Keratinocyte (primary cell): ENCODE results near the gene RAB3A. TPM values are rescaled to one million over a fixed set of nuclear protein-coding genes. Genes with fewer than 3 reads are reported as not detected.

Source experiments
- DNase-seq: peaks from one replicate; pipeline ENCODE4 v3.0.0-alpha.2; 2011; ENCODE audit warnings: low read depth, missing footprints, low spot score
- FAIRE-seq: peaks from 2 replicates; lab custom pipeline; 2011; peaks lifted over from hg19 to GRCh38; lab: Jason Lieb, UNC
- H2AFZ ChIP-seq: 2 replicates; pipeline ENCODE4 v1.6.0; 2012; ENCODE audit warnings: low read length, control low read depth, inconsistent platforms; ENCODE audit not compliant: control insufficient read depth
- H3K27ac ChIP-seq: 2 replicates; pipeline ENCODE4 v1.5.1; 2011; ENCODE audit warnings: low read length; ENCODE audit not compliant: control insufficient read depth, insufficient read depth
- H3K27me3 ChIP-seq: 3 replicates; pipeline ENCODE4 v1.6.0; 2011; ENCODE audit warnings: low read length; ENCODE audit not compliant: control insufficient read depth, insufficient read depth; ENCODE audit errors: extremely low read depth
- H3K36me3 ChIP-seq, 2 experiments: 2 replicates in 1 of 2; 3 replicates in 1 of 2; pipeline ENCODE4 v1.5.1; 2011; ENCODE audit warnings: low read length in 2 of 2, mild to moderate bottlenecking in 1 of 2; ENCODE audit not compliant: control insufficient read depth in 2 of 2, insufficient read depth in 2 of 2; ENCODE audit errors: extremely low read depth in 1 of 2
- H3K4me1 ChIP-seq: 3 replicates; pipeline ENCODE4 v1.5.1; 2011; ENCODE audit warnings: low read length; ENCODE audit not compliant: control insufficient read depth, insufficient read depth; ENCODE audit errors: extremely low read depth
- H3K4me2 ChIP-seq: 3 replicates; pipeline ENCODE4 v1.6.0; 2011; ENCODE audit warnings: low read depth, low read length; ENCODE audit not compliant: control insufficient read depth, insufficient read depth; ENCODE audit errors: extremely low read depth
- H3K4me3 ChIP-seq, 3 experiments: fragments of 200-600 bp in 1 of 3; sonication (generic) in 1 of 3; 2 replicates in 2 of 3; 3 replicates in 1 of 3; pipeline ENCODE4 v1.5.1; 2011 to 2016; ENCODE audit warnings: low read length in 3 of 3, mild to moderate bottlenecking in 3 of 3, control low read depth in 2 of 3, inconsistent platforms in 1 of 3, low read depth in 1 of 3, mixed read lengths in 1 of 3, mixed run types in 1 of 3, moderate library complexity in 1 of 3; ENCODE audit not compliant: control insufficient read depth in 2 of 3, insufficient read depth in 2 of 3; ENCODE audit errors: extremely low read depth in 1 of 3
- H3K79me2 ChIP-seq: 2 replicates; pipeline ENCODE4 v1.6.0; 2012; ENCODE audit warnings: low read length; ENCODE audit not compliant: control insufficient read depth, insufficient read depth
- H3K9ac ChIP-seq: 3 replicates; pipeline ENCODE4 v1.6.0; 2011; ENCODE audit warnings: low read length; ENCODE audit not compliant: control insufficient read depth, insufficient read depth; ENCODE audit errors: extremely low read depth
- H3K9me1 ChIP-seq: 3 replicates; pipeline ENCODE4 v1.6.0; 2011; ENCODE audit warnings: low read length; ENCODE audit not compliant: control insufficient read depth, insufficient read depth; ENCODE audit errors: extremely low read depth
- H3K9me3 ChIP-seq: 2 replicates; pipeline ENCODE4 v1.5.1; 2012; ENCODE audit warnings: low read depth, low read length; ENCODE audit not compliant: control insufficient read depth
- H4K20me1 ChIP-seq: 3 replicates; pipeline ENCODE4 v1.6.0; 2011; ENCODE audit warnings: low read length; ENCODE audit not compliant: control insufficient read depth, insufficient read depth; ENCODE audit errors: extremely low read depth
- CTCF ChIP-seq, 3 experiments: IDR thresholded peaks in 1 of 3; conservative IDR thresholded peaks in 1 of 3; optimal IDR thresholded peaks in 1 of 3; 2 replicates in 2 of 3; 3 replicates in 1 of 3; pipeline versions ENCODE3 to v1.5.1; 2011; ENCODE audit warnings: low read length in 3 of 3, mild to moderate bottlenecking in 3 of 3, moderate library complexity in 2 of 3, control low read depth in 1 of 3, inconsistent platforms in 1 of 3; ENCODE audit not compliant: insufficient read depth in 2 of 3; ENCODE audit errors: extremely low read depth in 1 of 3
- EZH2 ChIP-seq: IDR thresholded peaks from one replicate; pipeline ENCODE4 v1.6.1; 2012; ENCODE audit warnings: inconsistent platforms, mild to moderate bottlenecking, low read length, moderate library complexity
- dilution Hi-C: fragments of 300-500 bp; cut with MboI; formaldehyde crosslinking; loops from one replicate; pipeline ENCODE4 v1.7.0; 2020; ENCODE audit warnings: low sequenced_read_pairs; ENCODE audit not compliant: extremely low pct_ligation_motif_present
- polyA plus RNA-seq, 5 experiments: library from polyadenylated mRNA; depleted of rRNA in 3 of 5; stranded (reverse) in 3 of 5; stranded (forward) in 1 of 5; unstranded in 1 of 5; fragments of >200 nt; gene quantifications; 1 replicate in 1 of 5; 2 replicates in 3 of 5; 3 replicates in 1 of 5; pipeline versions ENCODE4 v1.2.1 to v1.2.3, GENCODE V29; 2011 to 2012; ENCODE audit warnings: missing spikeins in 2 of 5, low read depth in 1 of 5, low replicate concordance in 1 of 5

RAB3A gene
- polyA plus RNA-seq, 1 donor (not counting 4 experiments of a cell fraction or from before 2014, with no cell fraction given) = 0.56 TPM

- no peaks in the 10 kb centered on the region for H4K20me1 ChIP-seq
- TF ChIP-seq EZH2 = no peak
- no peak for TF ChIP-seq CTCF (optimal IDR thresholded peaks at IDR 0.05 in 1 of 3, IDR thresholded peaks at IDR 0.05 in 1 of 3, conservative IDR thresholded peaks at IDR 0.05 in 1 of 3; ENCODE audit: extremely low read depth in 1 of 3, insufficient read depth in 2 of 3, low read length in 3 of 3)
- dilution Hi-C loops = no loop called here
- peaks cover 4% of the 10 kb centered on the region for H3K4me1 ChIP-seq
- H3K79me2 ChIP-seq = no peaks in the 10 kb centered on the region
- peaks cover 9% of the 10 kb centered on the region for H3K27me3 ChIP-seq
- H3K4me3 ChIP-seq = no peak overlapping the region
- H3K36me3 ChIP-seq = no peaks in the 10 kb centered on the region
- FAIRE-seq = no peak
- no peaks in the 10 kb centered on the region for H3K9me1 ChIP-seq
- no peak for DNase-seq
- no peak overlapping the region for H3K4me2 ChIP-seq
- H2AFZ ChIP-seq = no peak overlapping the region
- H3K9me3 ChIP-seq = no peaks in the 10 kb centered on the region
- no peak overlapping the region for H3K9ac ChIP-seq
- H3K27ac ChIP-seq = no peak overlapping the region
These were observed 12.9 kb upstream of the RAB3A start for GRCh38 chr19:18216789-18217188.

- Histone ChIP-seq H3K9me1 (no peaks in the 10 kb centered on the region), H2AFZ (no peak overlapping the region), H3K4me1 (peaks cover 4% of the 10 kb centered on the region), H3K79me2 (no peaks in the 10 kb centered on the region), H4K20me1 (no peaks in the 10 kb centered on the region), H3K4me2 (no peak overlapping the region), H3K27ac (no peak overlapping the region), H3K9ac (no peak overlapping the region), H3K4me3 (no peak overlapping the region), H3K27me3 (peaks cover 1% of the 10 kb centered on the region), H3K36me3 (no peaks in the 10 kb centered on the region), H3K9me3 (no peaks in the 10 kb centered on the region)
- TF ChIP-seq CTCF (optimal IDR thresholded peaks at IDR 0.05 in 1 of 3, IDR thresholded peaks at IDR 0.05 in 1 of 3, conservative IDR thresholded peaks at IDR 0.05 in 1 of 3; ENCODE audit: extremely low read depth in 1 of 3, insufficient read depth in 2 of 3, low read length in 3 of 3) (no peak), EZH2 (no peak)
- no peak for DNase-seq
- FAIRE-seq = no peak
- dilution Hi-C loops = no loop called here
These were observed 11.1 kb upstream of the RAB3A start for GRCh38 chr19:18214779-18215433.
